Breast epithelium (tissue), 4 donors: ENCODE measurements around the gene RYR1. TPM values are rescaled to one million over a fixed set of nuclear protein-coding genes. Genes with fewer than 3 reads are reported as not detected.
"Not testable (repeated sequence)": the region's sequence is repeated elsewhere in the genome, so short reads cannot be mapped to it uniquely, and the experiment has no call there.

Experiments used
- DNase-seq, 2 donors: peaks; one replicate each; pipeline ENCODE4 v3.0.0-alpha.2; 2019; ENCODE audit warnings: low spot score in 2 of 2
- H3K27ac ChIP-seq, 2 donors: fragments of 200-600 bp; sonication (generic) in 1 of 2; one replicate each; pipeline ENCODE4 v1.5.1; 2016 to 2019; ENCODE audit warnings: mild to moderate bottlenecking in 1 of 2
- H3K27me3 ChIP-seq, 2 donors: fragments of 200-600 bp; sonication (generic) in 1 of 2; one replicate each; pipeline versions ENCODE4 v1.5.1 to v1.6.0; 2017 to 2019; ENCODE audit warnings: control low read depth in 1 of 2, mild to moderate bottlenecking in 1 of 2
- H3K36me3 ChIP-seq: fragments of 200-600 bp; one replicate; pipeline ENCODE4 v1.5.1; 2019
- H3K4me1 ChIP-seq, 2 donors: fragments of 200-600 bp; sonication (generic); one replicate each; pipeline ENCODE4 v1.5.1; 2016 to 2019; ENCODE audit warnings: control low read depth in 1 of 2
- H3K4me3 ChIP-seq, 3 donors: fragments of 200-600 bp; sonication (generic); 1 replicate in 2 of 3; 2 replicates in 1 of 3; pipeline ENCODE4 v1.5.1; 2016 to 2019; ENCODE audit warnings: mild to moderate bottlenecking in 3 of 3, moderate library complexity in 2 of 3
- H3K9me3 ChIP-seq, 2 donors: fragments of 200-600 bp; sonication (generic) in 1 of 2; one replicate each; pipeline ENCODE4 v1.5.1; 2016 to 2019; ENCODE audit warnings: control low read depth in 1 of 2
- POLR2A ChIP-seq: fragments of 450-650 bp; IDR thresholded peaks from one replicate; pipeline ENCODE4 v1.6.1; 2016; ENCODE audit warnings: antibody characterized with exemption, mild to moderate bottlenecking, moderate library complexity
- POLR2AphosphoS5 ChIP-seq, 3 donors: sonication (generic); formaldehyde crosslinking; IDR thresholded peaks; one replicate each; pipeline ENCODE4 v1.6.1; 2017; ENCODE audit warnings: antibody characterized with exemption in 3 of 3
- intact Hi-C: fragments of 100-400 bp; cut with DNase I; formaldehyde crosslinking; loops from one replicate; pipeline ENCODE4 v1.15.1; 2023; ENCODE audit warnings: low total_unique reads
- total RNA-seq, 3 donors: library from RNA; depleted of rRNA; stranded (reverse); fragments of >200 nt; gene quantifications; one replicate each; pipeline ENCODE4 v1.1.0, GENCODE V29; 2016
- TF ChIP-seq, protein P1 (sequence below), 3 donors: fragments of 450-650 bp; IDR thresholded peaks; one replicate each; pipeline ENCODE4 v1.5.1; 2016 to 2017; ENCODE audit warnings: antibody characterized with exemption in 3 of 3, mild to moderate bottlenecking in 3 of 3, moderate library complexity in 3 of 3

The RYR1 gene
- total RNA-seq, 3 donors from 2014 or later: 1.3 to 6.7 (median 3.5) TPM

DNA sequence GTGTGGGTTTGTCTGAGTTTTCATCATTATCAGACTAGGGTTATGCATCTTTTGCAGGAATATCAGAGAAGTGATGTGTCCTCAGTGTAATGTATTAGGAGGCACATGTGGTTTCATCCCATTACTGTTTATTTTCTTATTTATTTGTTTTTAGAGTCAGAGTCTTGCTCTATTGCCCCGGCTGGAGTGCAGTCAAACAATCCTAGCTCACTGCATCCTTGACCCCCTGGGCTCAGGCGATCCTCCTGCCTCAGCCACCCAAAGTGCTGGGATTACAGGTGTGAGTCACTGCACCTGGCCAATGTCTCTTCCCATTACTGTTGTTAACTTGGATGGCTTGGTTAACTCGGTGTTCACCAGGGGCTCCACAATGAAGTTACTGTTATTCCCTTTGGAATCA, 116.9 kb downstream of the RYR1 start:
- TF ChIP-seq, protein P1, sequence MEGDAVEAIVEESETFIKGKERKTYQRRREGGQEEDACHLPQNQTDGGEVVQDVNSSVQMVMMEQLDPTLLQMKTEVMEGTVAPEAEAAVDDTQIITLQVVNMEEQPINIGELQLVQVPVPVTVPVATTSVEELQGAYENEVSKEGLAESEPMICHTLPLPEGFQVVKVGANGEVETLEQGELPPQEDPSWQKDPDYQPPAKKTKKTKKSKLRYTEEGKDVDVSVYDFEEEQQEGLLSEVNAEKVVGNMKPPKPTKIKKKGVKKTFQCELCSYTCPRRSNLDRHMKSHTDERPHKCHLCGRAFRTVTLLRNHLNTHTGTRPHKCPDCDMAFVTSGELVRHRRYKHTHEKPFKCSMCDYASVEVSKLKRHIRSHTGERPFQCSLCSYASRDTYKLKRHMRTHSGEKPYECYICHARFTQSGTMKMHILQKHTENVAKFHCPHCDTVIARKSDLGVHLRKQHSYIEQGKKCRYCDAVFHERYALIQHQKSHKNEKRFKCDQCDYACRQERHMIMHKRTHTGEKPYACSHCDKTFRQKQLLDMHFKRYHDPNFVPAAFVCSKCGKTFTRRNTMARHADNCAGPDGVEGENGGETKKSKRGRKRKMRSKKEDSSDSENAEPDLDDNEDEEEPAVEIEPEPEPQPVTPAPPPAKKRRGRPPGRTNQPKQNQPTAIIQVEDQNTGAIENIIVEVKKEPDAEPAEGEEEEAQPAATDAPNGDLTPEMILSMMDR (IDR thresholded peaks at IDR 0.05): no peak
- TF ChIP-seq POLR2A (no peak), POLR2AphosphoS5 (IDR thresholded peaks at IDR 0.05) (no peak)
- H3K4me1 ChIP-seq: no peaks in the 10 kb centered on the region
- H3K4me3 ChIP-seq: no peak overlapping the region
- no peak for DNase-seq
- intact Hi-C loops: no loop called here
- H3K36me3 ChIP-seq: no peaks in the 10 kb centered on the region
- no peaks in the 10 kb centered on the region for H3K9me3 ChIP-seq
- no peak overlapping the region for H3K27ac ChIP-seq
- H3K27me3 ChIP-seq: no peaks in the 10 kb centered on the region

DNA sequence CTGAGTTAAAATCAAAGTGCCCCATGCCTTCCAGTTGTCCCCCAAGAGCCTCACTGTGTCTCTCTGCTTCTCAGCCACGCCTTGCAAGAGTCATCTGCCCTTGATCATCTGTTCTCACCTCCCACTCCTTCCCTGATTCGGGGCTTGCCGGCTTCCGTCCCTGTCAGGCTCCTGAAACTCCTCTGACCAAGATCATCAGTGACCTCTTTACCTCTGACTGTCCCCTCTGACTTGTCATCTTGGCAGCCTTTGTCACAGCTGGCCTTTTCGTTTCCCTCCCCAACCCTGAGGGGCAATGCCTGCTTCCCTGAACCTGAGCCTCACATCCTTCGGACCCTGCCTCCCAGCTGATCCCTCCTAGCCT, 117.9 kb downstream of the RYR1 start:
- no peak for DNase-seq
- H3K4me3 ChIP-seq: no peak overlapping the region
- no peaks in the 10 kb centered on the region for H3K36me3 ChIP-seq
- no peak for TF ChIP-seq POLR2AphosphoS5 (IDR thresholded peaks at IDR 0.05)
- H3K27ac ChIP-seq: no peak overlapping the region
- H3K27me3 ChIP-seq: no peaks in the 10 kb centered on the region
- no peaks in the 10 kb centered on the region for H3K4me1 ChIP-seq
- intact Hi-C loops: no loop called here
- no peaks in the 10 kb centered on the region for H3K9me3 ChIP-seq

DNA sequence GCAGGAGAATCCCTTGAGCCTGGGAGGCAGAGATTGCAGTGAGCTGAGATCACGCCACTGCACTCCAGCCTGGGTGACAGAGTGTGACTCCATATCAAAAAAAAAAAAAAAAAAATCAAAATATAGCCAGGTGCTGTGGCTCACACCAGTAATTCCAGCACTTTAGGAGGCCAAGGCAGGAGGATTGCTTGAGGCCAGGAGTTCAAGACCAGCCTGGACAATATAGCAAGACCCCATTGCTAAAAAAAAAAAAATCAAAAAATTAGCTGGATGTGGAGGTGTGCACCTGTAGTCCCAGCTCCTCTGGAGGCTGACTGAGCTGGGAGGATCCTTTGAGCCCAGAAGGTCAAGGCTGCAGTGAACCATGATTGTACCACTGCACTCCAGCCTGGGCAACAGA, 119.7 kb downstream of the RYR1 start:
- H3K9me3 ChIP-seq, H3K4me3 ChIP-seq, H3K27me3 ChIP-seq, H3K36me3 ChIP-seq, DNase-seq, intact Hi-C loops, H3K4me1 ChIP-seq, H3K27ac ChIP-seq: not testable (repeated sequence)

- TF ChIP-seq POLR2A (no peak), POLR2AphosphoS5 (IDR thresholded peaks at IDR 0.05) (no peak)
- TF ChIP-seq, protein P1 (IDR thresholded peaks at IDR 0.05): no peak
- Histone ChIP-seq H3K4me3 (no peak overlapping the region), H3K27ac (no peak overlapping the region), H3K27me3 (no peaks in the 10 kb centered on the region), H3K36me3 (no peaks in the 10 kb centered on the region), H3K9me3 (no peaks in the 10 kb centered on the region), H3K4me1 (no peaks in the 10 kb centered on the region)
- DNase-seq: no peak
- intact Hi-C loops: no loop called here
These were observed 121.2 kb downstream of the RYR1 start for GRCh38 chr19:38554676-38555141.

GRCh38 chr19:38555200-38555599, 121.7 kb downstream of the RYR1 start:
- Histone ChIP-seq H3K36me3 (no peaks in the 10 kb centered on the region), H3K27ac (no peak overlapping the region), H3K9me3 (no peaks in the 10 kb centered on the region), H3K4me3 (no peak overlapping the region), H3K27me3 (no peaks in the 10 kb centered on the region), H3K4me1 (no peaks in the 10 kb centered on the region)
- intact Hi-C loops: no loop called here
- TF ChIP-seq POLR2AphosphoS5 (IDR thresholded peaks at IDR 0.05) (no peak), POLR2A (no peak)
- TF ChIP-seq, protein P1 (IDR thresholded peaks at IDR 0.05): no peak
- DNase-seq: no peak

GRCh38 chr19:38556521-38557174, 123.2 kb downstream of the RYR1 start:
- Histone ChIP-seq H3K36me3 (no peaks in the 10 kb centered on the region), H3K27me3 (no peaks in the 10 kb centered on the region), H3K9me3 (no peaks in the 10 kb centered on the region), H3K4me3 (no peak overlapping the region), H3K27ac (no peak overlapping the region), H3K4me1 (no peaks in the 10 kb centered on the region)
- DNase-seq: no peak
- no peak for TF ChIP-seq POLR2AphosphoS5 (IDR thresholded peaks at IDR 0.05)
- TF ChIP-seq, protein P1 (IDR thresholded peaks at IDR 0.05): no peak
- no peak for TF ChIP-seq POLR2A
- intact Hi-C loops: no loop called here
